ENCODE data around the gene LAGE3.

DNA sequence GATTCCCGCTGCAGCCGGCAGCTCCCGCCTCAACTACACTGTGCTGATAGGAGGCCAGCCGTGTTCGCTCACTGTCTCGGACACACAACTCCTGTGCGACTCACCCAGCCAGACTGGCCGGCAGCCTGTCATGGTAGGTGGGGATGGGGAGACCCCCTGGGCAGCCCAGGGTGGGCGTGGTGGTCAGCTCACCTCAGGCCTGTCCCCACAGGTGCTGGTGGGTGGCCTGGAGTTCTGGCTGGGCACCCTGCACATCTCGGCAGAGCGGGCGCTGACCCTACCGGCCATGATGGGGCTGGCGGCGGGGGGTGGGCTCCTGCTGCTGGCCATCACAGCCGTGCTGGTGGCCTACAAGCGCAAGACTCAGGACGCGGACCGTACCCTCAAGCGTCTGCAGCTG, 11.5 kb downstream of the LAGE3 start:
- TF ChIP-seq, protein P1, sequence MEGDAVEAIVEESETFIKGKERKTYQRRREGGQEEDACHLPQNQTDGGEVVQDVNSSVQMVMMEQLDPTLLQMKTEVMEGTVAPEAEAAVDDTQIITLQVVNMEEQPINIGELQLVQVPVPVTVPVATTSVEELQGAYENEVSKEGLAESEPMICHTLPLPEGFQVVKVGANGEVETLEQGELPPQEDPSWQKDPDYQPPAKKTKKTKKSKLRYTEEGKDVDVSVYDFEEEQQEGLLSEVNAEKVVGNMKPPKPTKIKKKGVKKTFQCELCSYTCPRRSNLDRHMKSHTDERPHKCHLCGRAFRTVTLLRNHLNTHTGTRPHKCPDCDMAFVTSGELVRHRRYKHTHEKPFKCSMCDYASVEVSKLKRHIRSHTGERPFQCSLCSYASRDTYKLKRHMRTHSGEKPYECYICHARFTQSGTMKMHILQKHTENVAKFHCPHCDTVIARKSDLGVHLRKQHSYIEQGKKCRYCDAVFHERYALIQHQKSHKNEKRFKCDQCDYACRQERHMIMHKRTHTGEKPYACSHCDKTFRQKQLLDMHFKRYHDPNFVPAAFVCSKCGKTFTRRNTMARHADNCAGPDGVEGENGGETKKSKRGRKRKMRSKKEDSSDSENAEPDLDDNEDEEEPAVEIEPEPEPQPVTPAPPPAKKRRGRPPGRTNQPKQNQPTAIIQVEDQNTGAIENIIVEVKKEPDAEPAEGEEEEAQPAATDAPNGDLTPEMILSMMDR (IDR thresholded peaks at IDR 0.05; ENCODE audit: low read length): no peak
- TF ChIP-seq EZH2 (IDR thresholded peaks at IDR 0.05; ENCODE audit: borderline replicate concordance, low read length): no peak
